HFFc6 (cell line): ENCODE measurements around the gene TRIM60. TPM values are rescaled to one million over a fixed set of nuclear protein-coding genes. Genes with fewer than 3 reads are reported as not detected.
"Not testable (repeated sequence)": the region's sequence is repeated elsewhere in the genome, so short reads cannot be mapped to it uniquely, and the experiment has no call there.

Experiments used
- DNase-seq: peaks from one replicate; pipeline ENCODE4 v3.0.0-alpha.2; 2018
- H3K27ac Mint-ChIP-seq: 2 replicates; pipeline ENCODE4 v1.8.0; 2020; ENCODE audit warnings: mild to moderate bottlenecking, mixed read lengths
- H3K27me3 Mint-ChIP-seq: 2 replicates; pipeline ENCODE4 v1.8.0; 2021; ENCODE audit warnings: mild to moderate bottlenecking, moderate library complexity, mixed read lengths; ENCODE audit not compliant: insufficient read depth
- H3K36me3 Mint-ChIP-seq: 2 replicates; pipeline ENCODE4 v1.8.0; 2021; ENCODE audit warnings: low read depth, mixed read lengths
- H3K4me1 Mint-ChIP-seq: 2 replicates; pipeline ENCODE4 v1.8.0; 2020; ENCODE audit warnings: low read depth, mixed read lengths
- H3K4me3 Mint-ChIP-seq: 2 replicates; pipeline ENCODE4 v1.8.0; 2020; ENCODE audit warnings: mild to moderate bottlenecking, moderate library complexity, mixed read lengths
- H3K9me3 Mint-ChIP-seq: 2 replicates; pipeline ENCODE4 v1.8.0; 2020; ENCODE audit warnings: mild to moderate bottlenecking, mixed read lengths
- long read RNA-seq: library from polyadenylated mRNA; unstranded; transcript quantifications from one replicate; pipeline ENCODE4 v2.0.0, GENCODE V29; 2019
- total RNA-seq, 6 experiments: library from RNA; stranded (reverse); fragmentation: NEBNext Ultra II Directional; extraction: Animal tissue kit (Norgen Biotek cat#: 25700); gene quantifications; 2 replicates in 1 of 6; 3 replicates in 5 of 6; pipeline ENCODE4 v1.2.3, GENCODE V29; 2021
- TF ChIP-seq, protein P1 (sequence below): fragments of 200-600 bp; sonication (generic); IDR thresholded peaks from 2 replicates; pipeline ENCODE4 v1.5.0; 2021; ENCODE audit warnings: antibody characterized with exemption, mild to moderate bottlenecking

Gene TRIM60
- not detected for total RNA-seq
- long read RNA-seq, result 0 reads

DNA sequence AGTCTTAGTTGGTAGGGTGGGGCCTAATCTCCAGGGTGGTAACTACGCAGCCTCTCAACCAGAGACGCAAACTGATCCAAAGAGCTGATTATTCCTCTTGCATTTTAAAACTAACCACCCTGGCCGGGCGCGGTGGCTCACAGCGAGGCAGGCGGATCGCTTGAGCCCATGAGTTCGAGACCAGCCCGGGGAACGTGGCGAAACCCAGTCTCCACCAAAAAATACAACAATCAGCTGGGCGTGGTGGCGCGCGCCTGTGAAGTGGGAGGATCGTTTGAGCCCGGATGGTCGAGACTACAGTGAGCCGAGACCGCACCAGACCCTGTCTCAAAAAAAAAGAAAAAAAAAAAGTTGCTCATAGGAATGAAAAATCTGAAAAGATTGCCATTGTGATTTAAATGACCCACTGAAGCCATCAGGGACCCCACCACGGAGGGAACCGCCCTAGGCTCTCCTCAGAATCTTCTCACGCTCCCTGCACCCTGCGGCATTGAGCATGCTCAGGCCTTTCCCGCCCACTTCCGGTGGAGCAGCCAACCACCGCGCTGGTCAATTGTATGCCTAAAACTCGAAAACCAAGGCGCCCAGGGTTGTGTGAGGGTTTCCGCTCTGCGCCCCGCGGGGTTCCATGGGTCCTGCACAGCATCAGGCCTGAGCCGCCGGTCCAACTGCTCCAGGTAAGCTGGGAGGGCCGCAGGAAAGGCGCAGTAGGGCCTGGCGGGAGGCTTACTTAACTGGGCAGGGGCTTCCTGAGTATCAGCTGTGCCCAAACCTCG is at the start of gene TRIM60:
TRIM60 (plus strand) TSS at position 564 of the 776 bp plus-strand sequence. CDS start 8,074 bp downstream, outside the sequence.
- H3K4me1 Mint-ChIP-seq, result no peaks in the 10 kb centered on the region
- peaks cover under 1% of the 10 kb centered on the region; the same call in 1 of the 2 replicates for H3K27me3 Mint-ChIP-seq
- no peak within 1 kb of the TSS for H3K27ac Mint-ChIP-seq

DNA sequence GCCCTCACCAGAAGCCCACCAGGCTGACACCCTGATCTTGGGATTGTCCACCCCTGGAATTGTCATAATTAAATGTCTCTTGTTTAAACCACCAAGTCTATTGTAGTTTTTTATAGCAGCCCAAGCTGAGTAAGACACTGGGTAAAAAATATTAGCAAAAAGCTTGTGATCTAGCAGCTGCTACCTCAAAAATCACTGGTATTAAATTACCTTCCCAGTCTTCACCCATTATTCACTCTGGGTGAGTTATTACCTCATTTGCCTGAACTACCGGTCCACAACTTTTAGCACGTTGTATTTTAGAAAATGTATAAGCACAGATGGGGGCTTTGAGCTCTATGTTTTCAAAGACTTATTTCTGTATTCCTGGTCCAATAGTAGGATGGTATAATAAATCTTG is 42.3 kb upstream of the TRIM60 start:
- Mint-ChIP-seq H3K4me3 (no peak overlapping the region), H3K4me1 (no peaks in the 10 kb centered on the region), H3K27me3 (no peaks in the 10 kb centered on the region; the same call in none of the 2 replicates), H3K36me3 (no peaks in the 10 kb centered on the region), H3K27ac (no peak overlapping the region), H3K9me3 (peaks cover 4% of the 10 kb centered on the region; the same call in 1 of the 2 replicates)
- TF ChIP-seq, protein P1, sequence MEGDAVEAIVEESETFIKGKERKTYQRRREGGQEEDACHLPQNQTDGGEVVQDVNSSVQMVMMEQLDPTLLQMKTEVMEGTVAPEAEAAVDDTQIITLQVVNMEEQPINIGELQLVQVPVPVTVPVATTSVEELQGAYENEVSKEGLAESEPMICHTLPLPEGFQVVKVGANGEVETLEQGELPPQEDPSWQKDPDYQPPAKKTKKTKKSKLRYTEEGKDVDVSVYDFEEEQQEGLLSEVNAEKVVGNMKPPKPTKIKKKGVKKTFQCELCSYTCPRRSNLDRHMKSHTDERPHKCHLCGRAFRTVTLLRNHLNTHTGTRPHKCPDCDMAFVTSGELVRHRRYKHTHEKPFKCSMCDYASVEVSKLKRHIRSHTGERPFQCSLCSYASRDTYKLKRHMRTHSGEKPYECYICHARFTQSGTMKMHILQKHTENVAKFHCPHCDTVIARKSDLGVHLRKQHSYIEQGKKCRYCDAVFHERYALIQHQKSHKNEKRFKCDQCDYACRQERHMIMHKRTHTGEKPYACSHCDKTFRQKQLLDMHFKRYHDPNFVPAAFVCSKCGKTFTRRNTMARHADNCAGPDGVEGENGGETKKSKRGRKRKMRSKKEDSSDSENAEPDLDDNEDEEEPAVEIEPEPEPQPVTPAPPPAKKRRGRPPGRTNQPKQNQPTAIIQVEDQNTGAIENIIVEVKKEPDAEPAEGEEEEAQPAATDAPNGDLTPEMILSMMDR, result no peak
- DNase-seq, result no peak

More for the DNA sequence above, at the start of gene TRIM60:
- TF ChIP-seq, protein P1, result no peak
- H3K36me3 Mint-ChIP-seq, result no peaks in the 10 kb centered on the region
- no peak for DNase-seq
- H3K9me3 Mint-ChIP-seq, result peaks cover 5% of the 10 kb centered on the region; the same call in 1 of the 2 replicates
- H3K4me3 Mint-ChIP-seq, result no peak within 1 kb of the TSS

DNA sequence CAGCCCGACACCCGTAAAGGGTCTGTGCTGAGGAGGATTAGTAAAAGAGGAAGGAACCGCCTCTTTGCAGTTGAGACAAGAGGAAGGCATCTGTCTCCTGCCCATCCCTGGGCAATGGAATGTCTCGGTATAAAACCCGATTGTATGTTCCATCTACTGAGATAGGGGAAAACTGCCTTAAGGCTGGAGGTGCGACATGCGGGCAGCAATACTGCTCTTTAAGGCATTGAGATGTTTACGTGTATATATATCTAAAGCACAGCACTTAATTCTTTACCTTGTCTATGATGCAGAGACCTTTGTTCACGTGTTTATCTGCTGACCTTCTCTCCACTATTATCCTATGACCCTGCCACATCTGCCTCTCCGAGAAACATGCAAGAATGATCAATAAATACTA is 41.0 kb upstream of the TRIM60 start:
- not testable (repeated sequence) for H3K4me1 Mint-ChIP-seq, H3K27ac Mint-ChIP-seq, H3K36me3 Mint-ChIP-seq, H3K27me3 Mint-ChIP-seq, H3K4me3 Mint-ChIP-seq, H3K9me3 Mint-ChIP-seq, DNase-seq

DNA sequence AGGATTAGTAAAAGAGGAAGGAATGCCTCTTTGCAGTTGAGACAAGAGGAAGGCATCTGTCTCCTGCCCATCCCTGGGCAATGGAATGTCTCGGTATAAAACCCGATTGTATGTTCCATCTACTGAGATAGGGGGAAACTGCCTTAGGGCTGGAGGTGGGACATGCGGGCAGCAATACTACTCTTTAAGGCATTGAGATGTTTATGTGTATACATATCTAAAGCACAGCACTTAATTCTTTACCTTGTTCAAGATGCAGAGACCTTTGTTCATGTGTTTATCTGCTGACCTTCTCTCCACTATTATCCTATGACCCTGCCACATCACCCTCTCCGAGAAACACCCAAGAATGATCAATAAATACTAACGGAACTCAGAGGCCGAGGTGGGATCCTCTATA is 35.7 kb upstream of the TRIM60 start:
- H3K36me3 Mint-ChIP-seq, H3K9me3 Mint-ChIP-seq, H3K4me1 Mint-ChIP-seq, H3K27ac Mint-ChIP-seq, DNase-seq, H3K27me3 Mint-ChIP-seq, H3K4me3 Mint-ChIP-seq: not testable (repeated sequence)

DNA sequence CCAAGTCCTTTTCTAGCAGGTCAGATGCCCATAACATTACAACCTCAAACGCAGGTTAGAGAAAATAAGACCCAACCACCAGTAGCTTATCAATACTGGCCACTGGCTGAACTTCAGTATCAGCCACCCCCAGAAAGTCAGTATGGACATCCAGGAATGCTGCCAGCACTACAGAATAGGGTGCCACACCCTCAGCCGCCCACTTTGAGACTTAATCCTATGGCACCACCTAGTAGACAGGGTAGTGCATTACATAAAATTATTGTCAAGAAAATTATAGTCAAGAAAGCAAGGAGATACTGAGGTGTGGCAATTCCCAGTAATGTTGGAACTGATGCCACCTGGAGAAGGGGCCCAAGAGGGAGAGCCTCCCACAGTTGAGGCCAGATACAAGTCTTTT is 34.5 kb upstream of the TRIM60 start:
- Mint-ChIP-seq H3K36me3 (no peaks in the 10 kb centered on the region), H3K4me1 (no peaks in the 10 kb centered on the region), H3K27me3 (no peaks in the 10 kb centered on the region), H3K27ac (no peak overlapping the region), H3K9me3 (peaks cover 4% of the 10 kb centered on the region; the same call in 1 of the 2 replicates), H3K4me3 (no peak overlapping the region)
- TF ChIP-seq, protein P1, result no peak
- DNase-seq, result no peak

DNA sequence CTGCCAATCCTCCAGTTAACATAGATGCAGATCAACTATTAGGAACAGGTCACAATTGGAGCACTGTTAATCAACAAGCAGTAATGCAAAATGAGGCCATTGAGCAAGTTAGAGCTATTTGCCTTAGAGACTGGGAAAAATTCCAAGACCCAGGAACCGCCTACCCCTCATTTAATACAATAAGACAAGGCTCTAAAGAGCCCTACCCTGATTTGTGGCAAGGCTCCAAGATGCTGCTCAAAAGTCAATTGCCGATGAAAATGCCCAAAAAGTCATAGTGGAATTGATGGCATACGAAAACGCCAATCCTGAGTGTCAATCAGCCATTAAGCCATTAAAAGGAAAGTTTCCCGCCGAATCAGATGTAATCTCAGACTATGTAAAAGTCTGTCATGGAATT is 33.9 kb upstream of the TRIM60 start:
- DNase-seq, result no peak
- TF ChIP-seq, protein P1, result no peak
- Mint-ChIP-seq H3K9me3 (peaks cover 4% of the 10 kb centered on the region; the same call in 1 of the 2 replicates), H3K27me3 (no peaks in the 10 kb centered on the region), H3K4me1 (no peaks in the 10 kb centered on the region), H3K36me3 (no peaks in the 10 kb centered on the region), H3K4me3 (no peak overlapping the region), H3K27ac (no peak overlapping the region)

DNA sequence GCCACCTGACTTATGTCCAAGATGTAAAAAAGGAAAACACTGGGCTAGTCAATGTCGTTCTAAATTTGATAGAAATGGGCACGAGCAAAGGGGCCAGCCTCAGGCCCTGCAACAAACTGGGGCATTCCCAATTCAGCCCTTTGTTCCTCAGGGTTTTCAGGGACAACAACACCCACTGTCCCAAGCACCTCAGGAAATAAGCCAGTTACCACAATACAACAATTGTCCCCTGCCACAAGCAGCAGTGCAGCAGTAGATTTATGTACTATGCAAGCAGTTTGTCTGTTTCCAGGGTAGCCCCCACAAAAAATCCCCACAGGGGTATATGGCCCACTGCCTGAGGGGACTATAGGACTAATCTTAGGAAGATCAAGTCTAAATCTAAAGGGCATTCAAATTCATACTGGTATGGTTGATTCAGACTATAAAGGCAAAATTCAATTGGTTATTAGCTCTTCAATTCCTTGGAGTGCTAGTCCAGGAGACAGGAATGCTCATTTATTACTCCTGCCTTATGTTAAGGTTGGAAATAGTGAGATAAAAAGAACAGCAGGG is 33.2 kb upstream of the TRIM60 start:
- H3K9me3 Mint-ChIP-seq, H3K27me3 Mint-ChIP-seq, H3K4me1 Mint-ChIP-seq, H3K36me3 Mint-ChIP-seq, H3K27ac Mint-ChIP-seq, H3K4me3 Mint-ChIP-seq, DNase-seq: not testable (repeated sequence)

DNA sequence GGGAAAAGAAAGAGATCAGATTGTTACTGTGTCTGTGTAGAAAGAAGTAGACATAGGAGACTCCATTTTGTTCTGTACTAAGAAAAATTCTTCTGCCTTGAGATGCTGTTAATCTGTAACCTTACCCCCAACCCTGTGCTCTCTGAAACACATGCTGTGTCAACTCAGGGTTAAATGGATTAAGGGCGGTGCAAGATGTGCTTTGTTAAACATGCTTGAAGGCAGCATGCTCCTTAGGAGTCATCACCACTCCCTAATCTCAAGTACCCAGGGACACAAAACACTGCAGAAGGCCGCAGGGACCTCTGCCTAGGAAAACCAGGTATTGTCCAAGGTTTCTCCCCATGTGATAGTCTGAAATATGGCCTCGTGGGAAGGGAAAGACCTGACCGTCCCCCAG is 29.8 kb upstream of the TRIM60 start:
- not testable (repeated sequence) for H3K9me3 Mint-ChIP-seq, H3K36me3 Mint-ChIP-seq, H3K4me1 Mint-ChIP-seq, H3K27me3 Mint-ChIP-seq, H3K4me3 Mint-ChIP-seq, DNase-seq, H3K27ac Mint-ChIP-seq
